GM12878 (cell line): ENCODE measurements around the gene NKG7. TPM values are rescaled to one million over a fixed set of nuclear protein-coding genes. Genes with fewer than 3 reads are reported as not detected.

Experiments
- ATF7 ChIP-seq: fragments of 450-650 bp; IDR thresholded peaks from 2 replicates; pipeline ENCODE4 v1.6.1; 2016; ENCODE audit warnings: low read depth, mild to moderate bottlenecking
- BCL11A ChIP-seq: IDR thresholded peaks from 2 replicates; pipeline ENCODE4 v1.6.1; 2011; ENCODE audit warnings: low read depth, low read length
- BRCA1 ChIP-seq: IDR thresholded peaks from 2 replicates; pipeline ENCODE4 v1.6.1; 2011; ENCODE audit warnings: low read depth, low read length, improper control_type of control experiment
- CREM ChIP-seq: IDR thresholded peaks from 2 replicates; pipeline ENCODE4 v1.6.1; 2014; ENCODE audit warnings: antibody characterized with exemption, low read depth
- CUX1 ChIP-seq: IDR thresholded peaks from 2 replicates; pipeline ENCODE4 v1.6.1; 2012; ENCODE audit warnings: improper control_type of control experiment, low read depth, low read length; ENCODE audit not compliant: insufficient replicate concordance
- EED ChIP-seq: sonication (generic); IDR thresholded peaks from 2 replicates; pipeline ENCODE4 v1.6.1; 2016; ENCODE audit warnings: antibody characterized with exemption, low read depth
- FOXM1 ChIP-seq: IDR thresholded peaks from 2 replicates; pipeline ENCODE4 v1.6.1; 2012; ENCODE audit warnings: low read depth, mild to moderate bottlenecking, inconsistent platforms, low read length, moderate library complexity
- IKZF1 ChIP-seq: fragments of 450-650 bp; conservative IDR thresholded peaks from 2 replicates; pipeline ENCODE4 v1.6.1; 2017; ENCODE audit warnings: antibody characterized with exemption, mild to moderate bottlenecking
- MEF2B ChIP-seq: fragments of 450-650 bp; IDR thresholded peaks from 2 replicates; pipeline ENCODE4 v1.6.1; 2018; ENCODE audit warnings: mild to moderate bottlenecking, moderate library complexity; ENCODE audit not compliant: partially characterized antibody, poor library complexity, severe bottlenecking
- NFXL1 ChIP-seq: fragments of 450-650 bp; IDR thresholded peaks from 2 replicates; pipeline ENCODE4 v1.6.1; 2017; ENCODE audit warnings: antibody characterized with exemption, mild to moderate bottlenecking, borderline replicate concordance
- PKNOX1 ChIP-seq: fragments of 450-650 bp; IDR thresholded peaks from 2 replicates; pipeline ENCODE4 v1.6.1; 2016; ENCODE audit warnings: mild to moderate bottlenecking
- RELB ChIP-seq: fragments of 450-650 bp; IDR thresholded peaks from 2 replicates; pipeline ENCODE4 v1.6.1; 2017; ENCODE audit warnings: low read depth, mild to moderate bottlenecking, moderate library complexity
- SP1 ChIP-seq: IDR thresholded peaks from one replicate; pipeline ENCODE4 v1.6.1; 2011; ENCODE audit warnings: low read depth, low read length
- SPI1 ChIP-seq: IDR thresholded peaks from 2 replicates; pipeline ENCODE4 v1.6.1; 2011; ENCODE audit warnings: low read depth, mild to moderate bottlenecking, low read length, moderate library complexity, borderline replicate concordance; ENCODE audit not compliant: insufficient read depth
- WRNIP1 ChIP-seq: IDR thresholded peaks from 2 replicates; pipeline ENCODE4 v1.6.1; 2011; ENCODE audit warnings: low read depth, low read length, improper control_type of control experiment, borderline replicate concordance
- YY1 ChIP-seq: IDR thresholded peaks from 2 replicates; pipeline ENCODE4 v1.6.1; 2011; ENCODE audit warnings: low read depth, mild to moderate bottlenecking, low read length
- ZNF274 ChIP-seq: IDR thresholded peaks from one replicate; pipeline ENCODE4 v1.8.0; 2011; ENCODE audit not compliant: insufficient read length, insufficient read depth
- polyA plus RNA-seq, 11 experiments: library from polyadenylated mRNA; depleted of rRNA in 4 of 11; unstranded in 6 of 11; stranded (reverse) in 5 of 11; fragments of >200 nt; fragmentation: Nextera tagmentation in 4 of 11; fragmentation: Illumina TruSeq in 1 of 11; extraction: Ambion mirVana in 4 of 11; extraction: Trizol in 1 of 11; gene quantifications; 1 replicate in 1 of 11; 2 replicates in 10 of 11; pipeline versions ENCODE4 v1.2.1 to v1.2.3, GENCODE V29; 2011 to 2016; ENCODE audit warnings: inconsistent platforms in 2 of 11, missing spikeins in 2 of 11, low read depth in 1 of 11
- total RNA-seq, 4 experiments: library from RNA; depleted of rRNA in 3 of 4; stranded (reverse); fragments of >200 nt in 3 of 4; fragmentation: Illumina TruSeq in 1 of 4; extraction: Trizol in 1 of 4; gene quantifications; 2 replicates each; pipeline versions ENCODE4 v1.2.1 to v1.2.3, GENCODE V29; 2013 to 2021

The NKG7 gene
- total and polyA plus RNA-seq, 10 of the 15 experiments (the other 5 are each of a cell fraction or from before 2014, with no cell fraction given) = 10.0 to 48.7 (median 22.3) TPM

GRCh38 chr19:51372649-51373504 lies at the start of gene NKG7 (continued):
- TF ChIP-seq CREM = peak; percentile 65
- TF ChIP-seq NFXL1 = no peak
- no peak for TF ChIP-seq CUX1
- peak; percentile 5 for TF ChIP-seq SP1
- TF ChIP-seq SPI1 = peak; percentile 48; the same call in 1 of the 2 replicates
- 0 out of 2 replicates have a peak, but pooled peaks have one; percentile 41 for TF ChIP-seq FOXM1
- TF ChIP-seq EED = peak; percentile 89
- peak; percentile 86 for TF ChIP-seq IKZF1
- no peak for TF ChIP-seq ZNF274
- 0 out of 2 replicates have a peak, but pooled peaks have one; percentile 67 for TF ChIP-seq ATF7
- peak; percentile 72 for TF ChIP-seq MEF2B
- no peak for TF ChIP-seq BRCA1
- peak; percentile 54; the same call in 1 of the 2 replicates for TF ChIP-seq PKNOX1
- TF ChIP-seq YY1 = no peak
- no peak for TF ChIP-seq WRNIP1
- TF ChIP-seq BCL11A = 0 out of 2 replicates have a peak, but pooled peaks have one; percentile 23
- peak; percentile 61; the same call in 1 of the 2 replicates for TF ChIP-seq RELB
